HepG2 (cell line): ENCODE measurements around the gene PITX3.

ENCODE experiments used
- CTCF ChIP-seq: sonication (generic); formaldehyde crosslinking; IDR thresholded peaks from 2 replicates; pipeline ENCODE4 v1.5.0; 2020; ENCODE audit warnings: mild to moderate bottlenecking, missing genetic modification reagents, moderate library complexity
- ETS1 ChIP-seq: sonication (generic); formaldehyde crosslinking; IDR thresholded peaks from 2 replicates; pipeline ENCODE4 v1.4.0; 2020; ENCODE audit warnings: missing genetic modification reagents
- GTF2F1 ChIP-seq: fragments of 150-350 bp; IDR thresholded peaks from 2 replicates; pipeline ENCODE4 v1.6.1; 2014; ENCODE audit warnings: low read length
- JUN ChIP-seq: sonication (generic); formaldehyde crosslinking; IDR thresholded peaks from 2 replicates; pipeline ENCODE4 v1.4.0; 2020; ENCODE audit warnings: mild to moderate bottlenecking, missing genetic modification reagents
- JUNB ChIP-seq: sonication (generic); formaldehyde crosslinking; IDR thresholded peaks from 2 replicates; pipeline ENCODE4 v1.8.0; 2022; ENCODE audit warnings: missing genetic modification reagents, mild to moderate bottlenecking, borderline replicate concordance
- JUND ChIP-seq: sonication (generic); formaldehyde crosslinking; IDR thresholded peaks from 2 replicates; pipeline ENCODE4 v1.8.0; 2022; ENCODE audit warnings: mild to moderate bottlenecking, missing genetic modification reagents
- MAX ChIP-seq: IDR thresholded peaks from 2 replicates; pipeline ENCODE4 v1.6.1; 2012; ENCODE audit warnings: inconsistent platforms
- TEAD2 ChIP-seq: sonication (generic); formaldehyde crosslinking; IDR thresholded peaks from 2 replicates; pipeline ENCODE4 v1.9.0; 2021; ENCODE audit warnings: missing genetic modification reagents
- TFDP1 ChIP-seq: IDR thresholded peaks from 2 replicates; pipeline ENCODE4 v1.6.1; 2016; ENCODE audit warnings: missing compliant biosample characterization, missing genetic modification reagents, borderline replicate concordance
- ZNF414 ChIP-seq: sonication (generic); formaldehyde crosslinking; IDR thresholded peaks from 2 replicates; pipeline ENCODE4 v1.5.0; 2020; ENCODE audit warnings: missing genetic modification reagents
- ZNF513 ChIP-seq: sonication (generic); formaldehyde crosslinking; conservative IDR thresholded peaks from 2 replicates; pipeline ENCODE4 v1.5.0; 2020; ENCODE audit warnings: missing genetic modification reagents
- ZNF780A ChIP-seq: sonication (generic); formaldehyde crosslinking; IDR thresholded peaks from 2 replicates; pipeline ENCODE4 v1.8.0; 2022; ENCODE audit warnings: mild to moderate bottlenecking, missing genetic modification reagents, moderate library complexity

- TF ChIP-seq ZNF414 (CRISPR knock-in tag): no peak
- TF ChIP-seq CTCF (CRISPR knock-in tag): no peak
- no peak for TF ChIP-seq ZNF780A
- TF ChIP-seq TEAD2: no peak
- TF ChIP-seq JUN (CRISPR knock-in tag): no peak
- no peak for TF ChIP-seq JUNB (CRISPR knock-in tag)
- TF ChIP-seq GTF2F1: no peak
- TF ChIP-seq MAX: no peak
- TF ChIP-seq ETS1 (CRISPR knock-in tag): no peak
- TF ChIP-seq TFDP1 (CRISPR knock-in tag): no peak
- TF ChIP-seq JUND: no peak
- no peak for TF ChIP-seq ZNF513 (CRISPR knock-in tag)
Observed at GRCh38 chr10:102287991-102288390, 46.7 kb upstream of the PITX3 start.
